AG08396 (cell line): Measurements from ENCODE around the gene UTF1.
A peak's percentile ranks its signal among the peaks of the same experiment; 100 is the strongest.
"Not testable (repeated sequence)": the region's sequence is repeated elsewhere in the genome, so short reads cannot be mapped to it uniquely, and the experiment has no call there.

ENCODE experiments used
- DNase-seq: peaks from one replicate; pipeline ENCODE4 v3.0.0; 2012; ENCODE audit warnings: low spot score, mixed read lengths

The UTF1 gene

GRCh38 chr10:133227256-133227655 lies 2.8 kb upstream of the UTF1 start:
- no peak for DNase-seq

GRCh38 chr10:133229265-133230043 lies 563 bp upstream of the UTF1 start:
- no peak for DNase-seq

GRCh38 chr10:133230387-133231195 lies 574 bp downstream of the UTF1 start:
- DNase-seq, result no peak

- no peak for DNase-seq
Measured at GRCh38 chr10:133231244-133231945, 1.4 kb downstream of the UTF1 start.

GRCh38 chr10:133231946-133232574 lies 2.0 kb downstream of the UTF1 start:
- DNase-seq, result no peak

- not testable (repeated sequence) for DNase-seq
Measured at GRCh38 chr10:133234796-133235195, 4.8 kb downstream of the UTF1 start.

GRCh38 chr10:133235265-133235855 lies 5.3 kb downstream of the UTF1 start:
- DNase-seq, result no peak

- DNase-seq, result no peak
Measured at GRCh38 chr10:133235932-133236331, 5.9 kb downstream of the UTF1 start.

- DNase-seq, result no peak
Measured at GRCh38 chr10:133236401-133237240, 6.6 kb downstream of the UTF1 start.

- DNase-seq, result no peak
Measured at GRCh38 chr10:133237241-133237587, 7.2 kb downstream of the UTF1 start.

- no peak for DNase-seq
Measured at GRCh38 chr10:133237588-133238465, 7.8 kb downstream of the UTF1 start, which contains the start of gene VENTX. VENTX (plus strand) TSS chr10:133237855; CDS start chr10:133237915, 60 bp downstream.

GRCh38 chr10:133238466-133238804 lies 8.4 kb downstream of the UTF1 start:
- DNase-seq, result no peak

- DNase-seq, result no peak
Measured at GRCh38 chr10:133239990-133240389, 10.0 kb downstream of the UTF1 start.

GRCh38 chr10:133241501-133242205 lies 11.6 kb downstream of the UTF1 start:
- no peak for DNase-seq

- DNase-seq, result peak; percentile 74
Measured at GRCh38 chr10:133242611-133243356, 12.8 kb downstream of the UTF1 start.

GRCh38 chr10:133243593-133243992 lies 13.6 kb downstream of the UTF1 start:
- no peak for DNase-seq

GRCh38 chr10:133245439-133246235 lies 15.6 kb downstream of the UTF1 start:
- peak; percentile 74 for DNase-seq

GRCh38 chr10:133246236-133246626 lies 16.2 kb downstream of the UTF1 start:
- no peak for DNase-seq
